Measurements from ENCODE around the gene GLIS2.

- TF ChIP-seq POLR2AphosphoS5 (IDR thresholded peaks at IDR 0.05; ENCODE audit: low read depth, low read length) (no peak), TAF1 (IDR thresholded peaks at IDR 0.05; ENCODE audit: borderline replicate concordance, insufficient read depth, low read length) (no peak)
Measured at GRCh38 chr16:4353675-4354074, 37.8 kb downstream of the GLIS2 start.
